COLO668 (cell line): Measurements from ENCODE around the gene MTF1.
A peak's percentile ranks its signal among the peaks of the same experiment; 100 is the strongest.
"Not testable (repeated sequence)": the region's sequence is repeated elsewhere in the genome, so short reads cannot be mapped to it uniquely, and the experiment has no call there.

ENCODE experiments used
- DNase-seq: peaks from one replicate; lab custom pipeline; 2025; ENCODE audit not compliant: unreplicated experiment; lab: John Stamatoyannopoulos, UW

The MTF1 gene

DNA sequence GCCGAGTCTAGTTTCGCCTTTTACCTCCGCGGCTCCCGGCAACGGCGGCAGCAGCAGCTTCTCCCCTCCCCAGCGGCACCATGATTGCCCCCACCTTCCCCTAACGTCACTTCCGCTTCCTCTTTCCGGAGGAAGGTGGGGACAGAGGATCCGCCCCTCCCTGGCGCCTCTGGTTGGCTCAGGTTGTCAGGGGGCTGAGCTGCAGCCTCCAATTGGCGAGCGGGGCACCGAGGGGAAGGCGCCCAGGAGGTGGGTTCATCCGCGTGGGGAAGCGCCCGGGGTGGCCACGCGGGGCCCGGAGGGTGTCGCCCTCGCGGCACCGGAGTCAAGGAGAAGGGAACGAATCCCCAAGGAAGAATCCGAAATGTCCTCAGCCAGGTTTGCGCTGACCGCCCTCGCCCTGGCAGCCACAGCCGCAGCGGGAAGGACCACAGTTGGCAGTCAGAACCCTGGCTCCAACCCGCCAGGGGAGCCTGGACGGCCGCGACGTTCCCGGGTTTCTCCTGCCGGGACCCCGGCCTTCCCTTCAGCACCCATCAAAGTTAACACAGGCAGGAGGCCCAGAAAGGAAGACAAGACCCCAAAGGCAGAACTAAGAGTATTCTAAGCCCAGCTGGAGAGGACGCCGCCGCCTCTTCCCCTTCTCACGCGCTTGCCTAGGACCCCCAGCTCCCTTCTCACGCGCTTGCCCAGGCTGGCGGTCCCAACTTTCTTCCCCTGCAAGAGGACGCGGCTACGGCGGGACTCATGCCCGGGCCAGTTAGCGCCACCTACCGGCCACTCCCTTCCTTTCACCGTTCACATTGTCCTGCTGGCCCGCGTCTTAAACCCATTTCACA is at the start of gene MTF1:
Gene MTF1 (minus strand): TSS at position 86 of the 839 bp plus-strand sequence. CDS start 1,934 bp downstream, outside the sequence.
- DNase-seq = peak; percentile 100

GRCh38 chr1:37908531-37908930 is 49.1 kb upstream of the MTF1 start:
- not testable (repeated sequence) for DNase-seq

DNA sequence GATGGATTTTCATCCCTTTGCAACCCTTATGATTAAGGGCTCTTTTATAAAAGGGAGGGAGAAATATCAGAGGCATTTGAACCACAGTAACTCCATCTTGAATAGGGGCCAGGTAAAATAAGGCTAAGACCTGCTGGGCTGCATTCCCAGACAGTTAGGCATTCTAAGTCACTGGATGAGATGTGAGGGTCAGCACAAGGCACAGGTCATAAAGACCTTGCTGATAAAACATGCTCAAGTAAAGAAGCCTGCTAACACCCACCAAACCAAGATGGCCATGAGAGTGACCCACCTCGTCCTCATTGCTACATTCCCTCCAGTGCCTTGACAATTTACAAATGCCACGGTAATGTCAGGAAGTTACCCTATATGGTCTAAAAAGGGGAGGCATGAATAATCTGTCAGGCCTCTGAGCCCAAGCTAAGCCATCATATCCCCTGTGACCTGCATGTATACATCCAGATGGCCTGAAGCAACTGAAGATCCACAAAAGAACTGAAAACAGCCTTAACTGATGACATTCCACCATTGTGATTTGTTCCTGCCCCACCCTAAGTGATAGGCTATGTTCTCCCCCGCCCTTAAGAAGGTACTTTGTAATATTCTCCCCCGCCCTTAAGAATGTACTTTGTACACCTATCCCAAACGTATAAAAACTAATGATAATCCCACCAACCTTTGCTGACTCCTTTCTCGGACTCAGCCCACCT is 48.2 kb upstream of the MTF1 start:
- not testable (repeated sequence) for DNase-seq

DNA sequence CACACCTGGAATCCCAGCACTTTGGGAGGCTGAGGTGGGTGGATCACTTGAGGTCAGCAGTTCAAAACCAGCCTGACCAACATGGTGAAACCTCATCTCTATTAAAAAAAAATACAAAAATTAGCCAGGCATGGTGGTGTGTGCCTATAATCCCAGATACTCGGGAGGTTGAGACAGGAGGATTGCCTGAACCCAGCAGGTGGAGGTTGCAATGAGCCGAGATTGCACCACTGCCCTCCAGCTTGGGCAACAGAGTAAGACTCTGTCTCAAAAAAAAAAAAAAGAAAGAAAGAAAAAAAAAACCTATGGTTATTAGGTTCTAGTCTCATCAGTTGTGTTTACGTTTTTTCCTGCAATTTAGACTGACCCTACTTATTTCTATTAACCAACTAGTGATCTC is 47.2 kb upstream of the MTF1 start:
- DNase-seq = not testable (repeated sequence)

DNA sequence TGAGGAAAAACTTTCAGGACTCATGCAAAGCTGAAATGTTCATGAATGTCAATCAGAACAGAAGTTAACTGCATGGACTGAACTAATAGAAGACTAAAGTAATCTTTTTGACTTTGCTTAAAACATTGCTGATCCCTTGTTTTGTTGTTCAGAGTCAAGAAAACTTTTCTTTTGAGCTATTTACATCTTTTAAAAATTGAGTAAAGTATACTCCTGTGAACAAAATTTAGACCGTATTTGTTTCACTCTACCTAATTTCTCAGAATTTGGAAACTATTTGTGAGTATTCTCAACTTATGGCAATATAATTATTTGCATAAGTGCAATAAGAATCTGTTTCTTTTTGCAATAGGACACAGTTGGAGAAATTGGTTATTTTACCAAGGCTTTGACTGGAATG is 46.3 kb upstream of the MTF1 start:
- DNase-seq = no peak

DNA sequence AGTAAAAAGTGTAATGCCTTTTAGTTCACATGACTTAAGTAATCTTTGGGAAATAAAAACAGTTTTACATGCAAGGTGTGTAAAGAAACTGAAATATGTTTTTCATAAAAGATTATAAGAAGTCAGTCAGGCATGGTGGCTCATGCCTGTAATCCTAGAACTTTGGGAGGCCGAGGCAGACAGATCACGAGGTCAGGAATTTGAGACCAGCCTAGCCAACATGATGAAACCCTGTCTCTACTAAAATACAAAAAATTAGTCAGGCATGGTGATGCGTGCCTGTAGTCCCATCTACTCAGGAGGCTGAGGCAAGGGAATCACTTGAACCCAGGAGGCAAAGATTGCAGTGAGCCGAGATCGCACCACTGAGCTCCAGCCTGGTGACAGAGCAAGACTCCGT is 44.5 kb upstream of the MTF1 start:
- not testable (repeated sequence) for DNase-seq

- no peak for DNase-seq
Observed at GRCh38 chr1:37902983-37903382, 43.6 kb upstream of the MTF1 start.

DNA sequence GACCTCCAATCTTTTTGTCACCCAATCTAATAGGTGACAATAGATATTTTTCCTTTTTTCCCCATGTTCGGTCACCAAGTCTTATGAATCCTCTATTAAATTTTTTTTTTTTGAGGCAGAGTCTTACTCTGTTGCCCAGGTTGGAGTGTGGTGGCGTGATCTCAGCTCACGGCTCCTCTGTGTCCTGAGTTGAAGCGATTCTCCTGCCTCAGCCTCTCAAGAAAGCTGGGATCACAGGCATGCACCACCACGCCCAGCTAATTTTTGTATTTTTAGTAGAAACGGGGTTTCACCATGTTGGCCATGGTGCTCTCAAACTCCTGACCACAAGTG is 42.5 kb upstream of the MTF1 start:
- DNase-seq = no peak

GRCh38 chr1:37901191-37901892 is 42.0 kb upstream of the MTF1 start:
- no peak for DNase-seq

GRCh38 chr1:37897563-37897962 is 38.2 kb upstream of the MTF1 start:
- DNase-seq = not testable (repeated sequence)

DNA sequence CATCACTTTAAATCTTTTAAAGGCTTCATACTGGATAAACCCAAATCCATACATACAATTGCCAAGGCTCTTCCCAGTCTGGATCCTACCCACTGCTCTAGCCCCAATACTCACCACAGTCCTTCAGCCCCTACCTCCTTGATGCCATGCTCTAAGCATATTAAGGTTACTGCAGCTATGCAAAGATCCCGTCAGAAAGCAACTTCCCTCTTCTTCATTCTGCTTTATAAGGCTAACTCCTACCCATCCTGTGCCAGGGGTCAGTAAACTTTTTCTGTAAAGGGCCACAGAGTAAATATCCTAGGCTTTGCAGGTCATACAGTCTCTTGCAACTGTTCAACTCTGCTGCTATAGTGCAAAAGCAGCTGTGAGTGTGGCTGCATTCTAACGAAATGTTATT is 34.3 kb upstream of the MTF1 start:
- DNase-seq = no peak

DNA sequence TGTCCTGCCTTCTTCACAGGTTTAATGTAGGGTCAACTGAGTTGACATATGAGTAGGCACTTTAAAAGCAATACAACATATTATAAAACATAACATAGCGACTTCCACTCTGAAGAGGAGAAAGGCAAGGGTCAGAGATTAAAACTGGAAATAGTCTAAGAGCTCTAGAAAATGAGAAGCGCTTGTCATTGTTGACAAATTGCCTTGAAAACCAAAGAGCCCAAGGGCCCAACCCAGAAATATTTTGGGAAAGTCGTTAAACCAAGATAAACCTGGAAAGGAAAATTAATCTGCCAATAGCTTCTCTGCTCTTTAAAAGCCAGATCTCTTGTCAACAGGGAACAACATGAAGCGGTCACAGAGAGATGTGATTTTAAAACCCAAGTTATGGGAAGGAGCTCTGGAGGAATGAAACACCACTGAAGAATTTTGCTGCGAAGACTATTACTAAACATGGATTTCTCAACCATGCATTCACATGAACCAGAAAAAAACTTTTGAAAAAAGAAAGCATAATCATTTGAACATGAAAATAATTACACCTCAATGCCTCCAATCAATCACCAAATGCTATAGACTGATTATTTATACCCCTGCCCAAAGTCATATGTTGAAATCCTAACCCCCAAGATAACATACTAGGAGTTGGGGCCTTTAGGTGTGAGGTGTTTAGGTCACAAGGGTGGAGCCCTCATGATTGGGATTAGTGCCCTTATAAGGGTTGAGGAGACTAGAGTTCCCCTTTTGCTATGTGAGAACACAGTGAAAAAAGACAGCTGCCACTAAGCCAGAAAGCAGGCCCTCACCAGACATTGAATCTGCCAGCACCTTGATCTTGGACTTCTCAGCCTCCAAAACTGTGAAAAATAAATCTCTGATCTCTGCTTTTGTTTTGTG is 33.0 kb upstream of the MTF1 start:
- DNase-seq = no peak

DNA sequence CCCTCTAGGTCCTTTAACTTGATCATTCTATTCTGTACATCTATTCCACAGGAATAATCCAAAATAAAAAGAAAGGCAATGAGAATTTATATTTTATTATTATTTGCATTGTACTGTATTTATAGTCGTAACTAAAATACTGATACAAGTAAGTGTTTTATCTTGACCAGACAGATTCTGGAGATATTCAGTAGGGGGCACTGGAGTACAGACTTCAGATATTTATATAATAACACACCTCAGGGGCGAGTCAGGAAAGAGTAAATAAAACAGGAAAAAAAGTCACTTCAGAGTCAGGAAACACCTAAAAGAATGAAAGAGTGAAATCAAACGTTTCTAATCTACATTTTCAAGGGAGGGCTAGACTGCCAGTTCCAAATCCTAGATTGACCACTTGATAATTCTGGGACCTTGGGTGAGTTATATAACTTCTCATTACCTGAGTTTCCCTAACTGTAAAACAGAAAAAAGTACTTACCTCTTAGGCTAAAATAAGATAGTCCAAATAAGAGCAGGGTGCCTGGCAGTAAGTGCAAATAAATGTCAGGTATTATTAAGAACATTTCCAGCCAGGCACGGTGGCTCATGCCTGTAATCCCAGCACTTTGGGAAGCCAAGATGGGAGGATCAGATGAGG is 31.1 kb upstream of the MTF1 start:
- DNase-seq = peak; percentile 24

DNA sequence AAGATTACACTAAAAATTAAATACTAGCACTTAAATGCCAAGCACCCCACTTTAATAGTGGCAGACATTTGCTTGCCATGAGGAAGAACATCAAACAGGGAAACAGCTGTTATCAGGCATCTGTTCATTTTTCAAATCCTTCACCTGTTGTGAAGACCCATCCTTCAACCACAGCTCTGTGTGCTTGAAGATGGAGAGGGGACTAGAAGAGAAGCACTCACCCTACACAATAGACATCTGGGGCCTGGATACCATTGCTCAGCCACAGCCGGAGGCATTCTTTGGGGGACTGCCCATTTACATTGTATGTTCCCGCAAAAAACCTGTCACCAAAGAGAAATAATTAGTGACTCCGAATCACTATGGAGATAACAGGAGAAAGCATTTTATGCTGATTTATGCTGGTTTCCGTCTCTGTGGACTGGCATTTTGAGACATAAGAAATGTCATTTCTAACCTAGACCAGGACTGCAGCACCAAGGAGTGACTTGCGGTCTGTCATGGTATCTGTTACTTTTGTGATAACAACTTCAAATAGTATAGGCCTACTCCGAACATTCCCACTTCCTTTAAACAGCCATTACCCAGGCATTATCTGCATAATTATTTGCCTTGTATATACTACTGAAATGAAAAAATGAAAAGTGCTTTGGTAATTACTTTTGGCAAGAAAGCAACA is 28.8 kb upstream of the MTF1 start:
- no peak for DNase-seq

- DNase-seq = no peak
Observed at GRCh38 chr1:37884145-37884544, 24.8 kb upstream of the MTF1 start.

- no peak for DNase-seq
Observed at GRCh38 chr1:37883671-37884070, 24.3 kb upstream of the MTF1 start.

DNA sequence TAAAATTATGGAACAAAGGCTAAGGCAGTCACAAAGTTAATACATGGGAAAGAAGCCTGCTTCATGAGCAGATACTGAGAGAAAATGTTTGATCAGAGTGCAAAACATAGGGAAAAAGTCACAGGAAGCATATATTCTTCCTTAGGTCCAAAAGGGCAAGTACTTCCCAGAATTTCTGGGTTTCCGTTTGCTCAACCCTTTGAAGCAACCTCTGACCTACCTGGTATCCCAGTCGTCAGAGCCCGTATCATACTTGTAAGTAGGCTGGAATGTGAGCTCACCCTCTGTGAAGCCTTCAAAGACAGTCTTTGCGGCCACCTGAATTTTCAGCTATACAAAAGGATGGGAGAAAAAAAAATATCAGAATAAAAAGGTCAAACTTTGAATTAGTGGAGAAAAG is 20.5 kb upstream of the MTF1 start:
- DNase-seq = no peak

DNA sequence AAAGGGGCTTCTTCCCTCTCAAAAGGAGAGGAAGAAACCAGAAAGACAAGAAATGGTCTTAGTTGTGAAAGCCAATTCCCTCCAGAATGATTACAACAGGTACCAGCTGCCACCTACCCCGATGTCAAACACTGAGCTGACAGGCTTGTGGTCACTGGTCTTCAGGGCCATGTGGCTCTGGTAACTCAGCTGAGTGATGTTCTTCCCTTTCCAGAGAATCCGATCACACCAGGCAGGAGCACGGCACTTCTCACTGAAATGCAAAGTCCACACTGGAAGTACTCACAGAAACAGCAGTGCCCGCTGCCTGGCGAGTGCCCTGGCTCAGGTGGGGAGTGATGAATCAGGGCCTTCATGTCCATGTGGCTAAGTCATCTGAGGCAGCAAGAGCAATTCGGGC is 18.7 kb upstream of the MTF1 start:
- DNase-seq = no peak

DNA sequence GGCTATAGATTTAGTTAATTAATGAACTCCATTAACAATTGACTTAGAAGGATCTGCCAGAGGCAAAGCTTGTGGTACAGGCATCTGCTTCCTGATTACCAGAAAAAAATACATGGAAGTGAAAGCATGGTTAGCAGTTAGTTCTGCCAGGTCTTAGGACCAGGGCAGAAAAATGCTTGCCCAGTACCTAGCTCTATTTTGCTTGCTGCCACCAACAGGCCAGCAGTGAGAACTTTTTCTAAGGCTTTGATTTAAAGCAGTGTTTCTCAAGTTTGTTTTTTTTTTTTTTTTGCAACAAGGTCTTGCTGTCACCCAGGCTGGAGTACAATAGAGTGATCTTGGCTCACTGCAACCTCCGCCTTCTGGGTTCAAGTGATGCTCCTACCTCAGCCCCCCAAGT is 16.4 kb upstream of the MTF1 start:
- no peak for DNase-seq

- no peak for DNase-seq
Observed at GRCh38 chr1:37872692-37873091, 13.3 kb upstream of the MTF1 start.
